Gastroesophageal sphincter (tissue), 4 donors: Measurements from ENCODE around the gene GRN. TPM values are rescaled to one million over a fixed set of nuclear protein-coding genes. Genes with fewer than 3 reads are reported as not detected.
"Not testable (repeated sequence)": the region's sequence is repeated elsewhere in the genome, so short reads cannot be mapped to it uniquely, and the experiment has no call there.

Experiments used
- ATAC-seq: fragments of 150-250 bp; one replicate; pipeline ENCODE4 v1.9.1; 2016; ENCODE audit warnings: mild to moderate bottlenecking, moderate library complexity
- H3K27ac ChIP-seq, 4 donors: fragments of 200-600 bp; sonication (generic) in 3 of 4; 1 replicate in 3 of 4; 2 replicates in 1 of 4; pipeline ENCODE4 v1.5.1; 2016 to 2019
- H3K27me3 ChIP-seq: fragments of 200-600 bp; sonication (generic); one replicate; pipeline ENCODE4 v1.5.1; 2019
- H3K36me3 ChIP-seq, 2 donors: fragments of 200-600 bp; sonication (generic); one replicate each; pipeline ENCODE4 v1.5.1; 2019; ENCODE audit warnings: control low read depth in 1 of 2
- H3K4me1 ChIP-seq, 3 donors: fragments of 200-600 bp; sonication (generic); 1 replicate in 2 of 3; 2 replicates in 1 of 3; pipeline ENCODE4 v1.5.1; 2016 to 2019; ENCODE audit warnings: control low read depth in 2 of 3
- H3K4me3 ChIP-seq, 2 donors: fragments of 200-600 bp; sonication (generic); one replicate each; pipeline ENCODE4 v1.5.1; 2019; ENCODE audit warnings: mild to moderate bottlenecking in 1 of 2, moderate library complexity in 1 of 2
- H3K9me3 ChIP-seq, 3 donors: fragments of 200-600 bp; sonication (generic); one replicate each; pipeline ENCODE4 v1.5.1; 2017 to 2019; ENCODE audit warnings: control low read depth in 2 of 3
- CTCF ChIP-seq, 4 experiments: fragments of 200-600 bp in 2 of 4; fragments of 450-650 bp in 2 of 4; sonication (generic) in 1 of 4; IDR thresholded peaks; one replicate each; pipeline ENCODE4 v1.5.1; 2017 to 2019; ENCODE audit warnings: antibody characterized with exemption in 4 of 4, mild to moderate bottlenecking in 2 of 4, moderate library complexity in 2 of 4
- EP300 ChIP-seq: sonication (generic); formaldehyde crosslinking; IDR thresholded peaks from one replicate; pipeline ENCODE4 v1.6.1; 2017; ENCODE audit warnings: antibody characterized with exemption, mild to moderate bottlenecking
- POLR2A ChIP-seq, 2 donors: fragments of 450-650 bp; IDR thresholded peaks; one replicate each; pipeline ENCODE4 v1.6.1; 2017; ENCODE audit warnings: antibody characterized with exemption in 2 of 2, mild to moderate bottlenecking in 2 of 2, moderate library complexity in 1 of 2
- POLR2AphosphoS5 ChIP-seq: sonication (generic); formaldehyde crosslinking; IDR thresholded peaks from one replicate; pipeline ENCODE4 v1.6.1; 2017; ENCODE audit warnings: antibody characterized with exemption
- WGBS, 2 donors: methylation state at CpG; one replicate each; pipeline ENCODE4 v1.1.5; 2018; ENCODE audit warnings: low coverage in 1 of 2; 5-methylcytosine and 5-hydroxymethylcytosine counted together
- total RNA-seq, 4 donors: library from RNA; depleted of rRNA; stranded (reverse); fragments of >200 nt; gene quantifications; one replicate each; pipeline ENCODE4 v1.1.0, GENCODE V29; 2016

The GRN gene
- total RNA-seq, 4 donors from 2014 or later: 108 to 237 (median 182) TPM

GRCh38 chr17:44361292-44362260 is 16.5 kb downstream of the GRN start:
- no peak overlapping the region for H3K4me3 ChIP-seq
- H3K36me3 ChIP-seq: no peaks in the 10 kb centered on the region
- peaks cover 19% of the 10 kb centered on the region for H3K27me3 ChIP-seq
- WGBS, 2 donors: 56 to 60% methylated on average over 3 to 6 of the region's 11 CpGs
- H3K27ac ChIP-seq: no peak overlapping the region
- no peak for TF ChIP-seq CTCF (IDR thresholded peaks at IDR 0.05)
- TF ChIP-seq POLR2A (IDR thresholded peaks at IDR 0.05): no peak
- no peak for ATAC-seq
- H3K4me1 ChIP-seq: peaks cover 0 to 37% (median 7%) of the 10 kb centered on the region in 3 donors
- no peaks in the 10 kb centered on the region for H3K9me3 ChIP-seq

GRCh38 chr17:44362459-44362948 is 17.4 kb downstream of the GRN start:
- 8 to 44% methylated on average over 3 to 4 of the region's 11 CpGs for WGBS, 2 donors
- Histone ChIP-seq H3K4me3 (peak overlapping the region in 1 of 2 donors; percentile 71), H3K4me1 (peaks cover 0 to 37% (median 7%) of the 10 kb centered on the region in 3 donors), H3K27ac (peak overlapping the region in 1 of 4 donors; percentile 70), H3K36me3 (no peaks in the 10 kb centered on the region), H3K27me3 (peaks cover 25% of the 10 kb centered on the region), H3K9me3 (no peaks in the 10 kb centered on the region)
- no peak for ATAC-seq
- TF ChIP-seq POLR2A (IDR thresholded peaks at IDR 0.05) (no peak), CTCF (IDR thresholded peaks at IDR 0.05) (no peak), POLR2AphosphoS5 (no peak), EP300 (no peak)

GRCh38 chr17:44362949-44363612 is 18.0 kb downstream of the GRN start:
- peak; percentile 11 for ATAC-seq
- Histone ChIP-seq H3K27me3 (peaks cover 25% of the 10 kb centered on the region), H3K36me3 (no peaks in the 10 kb centered on the region), H3K4me3 (peak overlapping the region; percentile 33 to 71), H3K27ac (peak overlapping the region in 1 of 4 donors; percentile 70), H3K9me3 (no peaks in the 10 kb centered on the region), H3K4me1 (peaks cover 0 to 37% (median 7%) of the 10 kb centered on the region in 3 donors)
- WGBS, 2 donors: no CpG with 5 or more reads among the region's 45 CpGs
- TF ChIP-seq EP300 (no peak), CTCF (IDR thresholded peaks at IDR 0.05) (no peak), POLR2A (IDR thresholded peaks at IDR 0.05) (no peak), POLR2AphosphoS5 (no peak)

- Histone ChIP-seq H3K4me1 (peaks cover 0 to 37% (median 7%) of the 10 kb centered on the region in 3 donors), H3K4me3 (peak within 1 kb of the TSS; percentile 33 to 71), H3K27ac (peak within 1 kb of the TSS in 1 of 4 donors; percentile 70), H3K27me3 (peaks cover 31% of the 10 kb centered on the region), H3K9me3 (no peaks in the 10 kb centered on the region), H3K36me3 (no peaks in the 10 kb centered on the region)
- WGBS, 2 donors: 0 to 10% methylated on average over 3 of the region's 63 CpGs
- TF ChIP-seq EP300 (no peak), POLR2AphosphoS5 (no peak), POLR2A (IDR thresholded peaks at IDR 0.05) (no peak), CTCF (IDR thresholded peaks at IDR 0.05) (peak in 3 of 4 experiments; percentile 67 to 85 (median 70))
- ATAC-seq: peak; percentile 85
Measured at GRCh38 chr17:44363613-44364159, 18.6 kb downstream of the GRN start, which contains the start of gene FAM171A2. Gene FAM171A2, minus strand, starts transcription at chr17:44363853. Its CDS starts 139 bp downstream, at chr17:44363714.

- H3K36me3 ChIP-seq, ATAC-seq: not testable (repeated sequence)
- WGBS, 2 donors: 88% methylated on average over 5 of the region's 5 CpGs; no CpG with 5 or more reads in 1 of the 2 donors
Measured at GRCh38 chr17:44365051-44365450, 19.9 kb downstream of the GRN start.

More at GRCh38 chr17:44365051-44365450, 19.9 kb downstream of the GRN start:
- Histone ChIP-seq H3K4me1 (peaks cover 0 to 37% (median 7%) of the 10 kb centered on the region in 3 donors), H3K27me3 (peaks cover 45% of the 10 kb centered on the region)
- not testable (repeated sequence) for H3K9me3 ChIP-seq, H3K27ac ChIP-seq, H3K4me3 ChIP-seq
